H9 (cell line): Measurements from ENCODE around the gene AP3S2. TPM values are rescaled to one million over a fixed set of nuclear protein-coding genes. Genes with fewer than 3 reads are reported as not detected.

Experiments
- DNase-seq: peaks from one replicate; pipeline ENCODE4 v3.0.0-alpha.2; 2017
- H2AFZ ChIP-seq: one replicate; pipeline ENCODE4 v1.6.1; 2013; ENCODE audit warnings: mild to moderate bottlenecking, low read length, control low read depth, moderate library complexity
- H2AK5ac ChIP-seq: 2 replicates; pipeline ENCODE4 v1.6.1; 2013; ENCODE audit warnings: low read length, control low read depth, mixed read lengths; ENCODE audit not compliant: insufficient read length
- H2BK120ac ChIP-seq: one replicate; pipeline ENCODE4 v1.6.1; 2013; ENCODE audit warnings: low read depth, mild to moderate bottlenecking, low read length, control low read depth, inconsistent platforms; ENCODE audit not compliant: poor library complexity, severe bottlenecking
- H2BK12ac ChIP-seq: 2 replicates; pipeline ENCODE4 v1.6.1; 2013; ENCODE audit warnings: low read length, control low read depth, mixed read lengths, low read depth; ENCODE audit not compliant: insufficient read length
- H2BK15ac ChIP-seq: 2 replicates; pipeline ENCODE4 v1.6.1; 2013; ENCODE audit warnings: low read depth, low read length, control low read depth
- H2BK20ac ChIP-seq: one replicate; pipeline ENCODE4 v1.6.1; 2013; ENCODE audit warnings: low read depth, mild to moderate bottlenecking, low read length, control low read depth, inconsistent platforms; ENCODE audit not compliant: poor library complexity, severe bottlenecking
- H2BK5ac ChIP-seq: 2 replicates; pipeline ENCODE4 v1.6.1; 2013; ENCODE audit warnings: low read length, control low read depth, mixed read lengths; ENCODE audit not compliant: insufficient read length
- H3K14ac ChIP-seq: 2 replicates; pipeline ENCODE4 v1.6.1; 2013; ENCODE audit warnings: low read length, control low read depth; ENCODE audit not compliant: insufficient read depth
- H3K18ac ChIP-seq: 2 replicates; pipeline ENCODE4 v1.6.1; 2013; ENCODE audit warnings: low read depth, mild to moderate bottlenecking, mixed read lengths, low read length, control low read depth; ENCODE audit not compliant: insufficient read length
- H3K23ac ChIP-seq: 2 replicates; pipeline ENCODE4 v1.6.1; 2013; ENCODE audit warnings: low read length, control low read depth, mixed read lengths, low read depth; ENCODE audit not compliant: insufficient read length
- H3K23me2 ChIP-seq: 2 replicates; pipeline ENCODE4 v1.6.1; 2013; ENCODE audit warnings: low read depth, mild to moderate bottlenecking, mixed read lengths, low read length, control low read depth; ENCODE audit not compliant: insufficient read length, poor library complexity, severe bottlenecking
- H3K27ac ChIP-seq: 2 replicates; pipeline ENCODE4 v1.5.1; 2013; ENCODE audit warnings: low read length, control low read depth, mixed read lengths, low read depth; ENCODE audit not compliant: insufficient read length
- H3K27me3 ChIP-seq: 2 replicates; pipeline ENCODE4 v1.6.1; 2013; ENCODE audit warnings: low read length, control low read depth, inconsistent platforms; ENCODE audit not compliant: insufficient read depth
- H3K4ac ChIP-seq: 2 replicates; pipeline ENCODE4 v1.6.1; 2013; ENCODE audit warnings: low read depth, mild to moderate bottlenecking, control low read depth, inconsistent platforms, low read length, moderate library complexity
- H3K4me1 ChIP-seq: 2 replicates; pipeline ENCODE4 v1.6.1; 2013; ENCODE audit warnings: low read length, control low read depth, inconsistent platforms; ENCODE audit not compliant: insufficient read depth
- H3K4me2 ChIP-seq: 2 replicates; pipeline ENCODE4 v1.6.1; 2013; ENCODE audit warnings: low read length, control low read depth, mixed read lengths; ENCODE audit not compliant: insufficient read length, insufficient read depth
- H3K56ac ChIP-seq: 2 replicates; pipeline ENCODE4 v1.6.1; 2013; ENCODE audit warnings: low read depth, mild to moderate bottlenecking, mixed read lengths, low read length, control low read depth; ENCODE audit not compliant: insufficient read length
- H3K79me1 ChIP-seq: 2 replicates; pipeline ENCODE4 v1.6.1; 2013; ENCODE audit warnings: low read depth, mild to moderate bottlenecking, moderate library complexity, low read length, control low read depth, inconsistent platforms; ENCODE audit not compliant: insufficient read depth, poor library complexity, severe bottlenecking
- H3K79me2 ChIP-seq: 2 replicates; pipeline ENCODE4 v1.6.1; 2013; ENCODE audit warnings: low read length, control low read depth, inconsistent platforms; ENCODE audit not compliant: insufficient read depth
- H3K9ac ChIP-seq: 2 replicates; pipeline ENCODE4 v1.6.1; 2013; ENCODE audit warnings: low read length, control low read depth, mixed read lengths; ENCODE audit not compliant: insufficient read length; ENCODE audit errors: extremely low read depth
- H3K9me3 ChIP-seq: one replicate; pipeline ENCODE4 v1.6.1; 2013; ENCODE audit warnings: low read depth, low read length, inconsistent platforms; ENCODE audit not compliant: control insufficient read depth
- H3T11ph ChIP-seq: one replicate; pipeline ENCODE4 v1.6.1; 2013; ENCODE audit warnings: mild to moderate bottlenecking, low read length, control low read depth, inconsistent platforms
- H4K20me1 ChIP-seq: one replicate; pipeline ENCODE4 v1.6.1; 2013; ENCODE audit not compliant: control insufficient read depth, insufficient read length, insufficient read depth
- H4K5ac ChIP-seq: 2 replicates; pipeline ENCODE4 v1.6.1; 2013; ENCODE audit warnings: low read depth, mild to moderate bottlenecking, mixed read lengths, low read length, control low read depth; ENCODE audit not compliant: insufficient read length
- H4K8ac ChIP-seq: replicated peaks from 2 replicates; pipeline ENCODE4 v1.6.1; 2013; ENCODE audit warnings: low read length, control low read depth, mixed read lengths, low read depth; ENCODE audit not compliant: insufficient read length
- H4K91ac ChIP-seq: 2 replicates; pipeline ENCODE4 v1.6.1; 2013; ENCODE audit warnings: low read depth, mild to moderate bottlenecking, moderate library complexity, mixed read lengths, low read length, control low read depth; ENCODE audit not compliant: insufficient read length
- H3K27ac Mint-ChIP-seq, 3 experiments: 2 replicates in 2 of 3; 3 replicates in 1 of 3; pipeline ENCODE4 v1.8.0; 2020 to 2021; ENCODE audit warnings: mixed read lengths in 3 of 3, mild to moderate bottlenecking in 1 of 3, moderate library complexity in 1 of 3
- H3K27me3 Mint-ChIP-seq: 2 replicates; pipeline ENCODE4 v1.8.0; 2021; ENCODE audit warnings: low read depth, mild to moderate bottlenecking, moderate library complexity, mixed read lengths
- H3K36me3 Mint-ChIP-seq, 3 experiments: 2 replicates in 2 of 3; 3 replicates in 1 of 3; pipeline ENCODE4 v1.8.0; 2020 to 2021; ENCODE audit warnings: low read depth in 3 of 3, mixed read lengths in 3 of 3; ENCODE audit not compliant: insufficient read depth in 1 of 3
- H3K4me1 Mint-ChIP-seq, 2 experiments: 2 replicates each; pipeline ENCODE4 v1.8.0; 2020; ENCODE audit warnings: mixed read lengths in 2 of 2
- H3K4me3 Mint-ChIP-seq, 2 experiments: 2 replicates in 1 of 2; 3 replicates in 1 of 2; pipeline ENCODE4 v1.8.0; 2020 to 2021; ENCODE audit warnings: mild to moderate bottlenecking in 2 of 2, mixed read lengths in 2 of 2, moderate library complexity in 1 of 2
- H3K9me3 Mint-ChIP-seq, 2 experiments: 2 replicates in 1 of 2; 3 replicates in 1 of 2; pipeline ENCODE4 v1.8.0; 2020; ENCODE audit warnings: mild to moderate bottlenecking in 2 of 2, mixed read lengths in 2 of 2, moderate library complexity in 1 of 2
- WGBS: extraction: QIAGEN DNeasy Blood & Tissue Kit; methylation state at CpG from one replicate; pipeline ENCODE4 v1.1.7; 2013; ENCODE audit warnings: missing lambda C conversion rate, low lambda C conversion rate, mixed read lengths; ENCODE audit not compliant: insufficient read length; ENCODE audit errors: extremely low coverage; 5-methylcytosine and 5-hydroxymethylcytosine counted together
- total RNA-seq: library from RNA; stranded (reverse); gene quantifications from 2 replicates; pipeline ENCODE4 v1.2.1, GENCODE V29; 2021
- TF ChIP-seq, protein P1 (sequence below): fragments of 200-600 bp; sonication (generic); conservative IDR thresholded peaks from 3 replicates; pipeline ENCODE4 v1.8.0; 2021; ENCODE audit warnings: antibody characterized with exemption, mild to moderate bottlenecking

Gene AP3S2
- total RNA-seq, 1 experiment from 2014 or later: 33.9 TPM

GRCh38 chr15:89792106-89792805, 101.5 kb downstream of the AP3S2 start:
- peaks cover 7% of the 10 kb centered on the region for H3K27me3 Mint-ChIP-seq
- no peak overlapping the region for H3K4me2 ChIP-seq
- no CpG with 5 or more reads among the region's 22 CpGs for WGBS

More at GRCh38 chr15:89792106-89792805, 101.5 kb downstream of the AP3S2 start:
- Histone ChIP-seq H2BK5ac (no peak overlapping the region), H2AK5ac (no peak overlapping the region), H3K9ac (no peak overlapping the region), H2BK120ac (no peak overlapping the region), H3K79me2 (no peaks in the 10 kb centered on the region), H2BK15ac (no peak overlapping the region), H3K23me2 (no peaks in the 10 kb centered on the region), H3K27ac (no peak overlapping the region), H3K23ac (no peak overlapping the region), H4K5ac (no peak overlapping the region), H4K91ac (no peak overlapping the region), H3K56ac (no peak overlapping the region), H3K4me1 (no peaks in the 10 kb centered on the region), H4K20me1 (no peaks in the 10 kb centered on the region), H2AFZ (no peak overlapping the region), H3T11ph (no peak overlapping the region), H3K14ac (no peak overlapping the region), H3K9me3 (no peaks in the 10 kb centered on the region), H3K4ac (no peak overlapping the region), H2BK12ac (no peak overlapping the region), H2BK20ac (no peak overlapping the region), H3K27me3 (no peaks in the 10 kb centered on the region), H3K18ac (no peak overlapping the region), H3K79me1 (no peaks in the 10 kb centered on the region), H4K8ac (no peak overlapping the region)
- Mint-ChIP-seq H3K36me3 (peaks cover 4 to 9% (median 5%) of the 10 kb centered on the region in 3 experiments; a peak in 6 of 7 replicates), H3K4me3 (no peak overlapping the region), H3K9me3 (peaks cover 9 to 12% of the 10 kb centered on the region in 2 experiments), H3K27ac (no peak overlapping the region; a peak in 1 of 7 replicates), H3K4me1 (no peaks in the 10 kb centered on the region)
- no peak for DNase-seq
- TF ChIP-seq, protein P1, sequence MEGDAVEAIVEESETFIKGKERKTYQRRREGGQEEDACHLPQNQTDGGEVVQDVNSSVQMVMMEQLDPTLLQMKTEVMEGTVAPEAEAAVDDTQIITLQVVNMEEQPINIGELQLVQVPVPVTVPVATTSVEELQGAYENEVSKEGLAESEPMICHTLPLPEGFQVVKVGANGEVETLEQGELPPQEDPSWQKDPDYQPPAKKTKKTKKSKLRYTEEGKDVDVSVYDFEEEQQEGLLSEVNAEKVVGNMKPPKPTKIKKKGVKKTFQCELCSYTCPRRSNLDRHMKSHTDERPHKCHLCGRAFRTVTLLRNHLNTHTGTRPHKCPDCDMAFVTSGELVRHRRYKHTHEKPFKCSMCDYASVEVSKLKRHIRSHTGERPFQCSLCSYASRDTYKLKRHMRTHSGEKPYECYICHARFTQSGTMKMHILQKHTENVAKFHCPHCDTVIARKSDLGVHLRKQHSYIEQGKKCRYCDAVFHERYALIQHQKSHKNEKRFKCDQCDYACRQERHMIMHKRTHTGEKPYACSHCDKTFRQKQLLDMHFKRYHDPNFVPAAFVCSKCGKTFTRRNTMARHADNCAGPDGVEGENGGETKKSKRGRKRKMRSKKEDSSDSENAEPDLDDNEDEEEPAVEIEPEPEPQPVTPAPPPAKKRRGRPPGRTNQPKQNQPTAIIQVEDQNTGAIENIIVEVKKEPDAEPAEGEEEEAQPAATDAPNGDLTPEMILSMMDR: no peak
